GM12864 (cell line): ENCODE measurements around the gene EEF1A2.

Experiments
- DNase-seq: peaks from one replicate; pipeline ENCODE4 v3.0.0-alpha.2; 2011; ENCODE audit warnings: low read depth
- H3K4me3 ChIP-seq: 2 replicates; pipeline ENCODE4 v1.5.1; 2011; ENCODE audit warnings: mild to moderate bottlenecking, low read depth, low read length, control low read depth
- TF ChIP-seq, protein P1 (sequence below): IDR thresholded peaks from 2 replicates; pipeline ENCODE4 v1.5.1; 2011; ENCODE audit warnings: low read depth, mild to moderate bottlenecking, moderate library complexity, low read length, control low read depth, inconsistent platforms; ENCODE audit errors: missing control alignments

Gene EEF1A2

DNA sequence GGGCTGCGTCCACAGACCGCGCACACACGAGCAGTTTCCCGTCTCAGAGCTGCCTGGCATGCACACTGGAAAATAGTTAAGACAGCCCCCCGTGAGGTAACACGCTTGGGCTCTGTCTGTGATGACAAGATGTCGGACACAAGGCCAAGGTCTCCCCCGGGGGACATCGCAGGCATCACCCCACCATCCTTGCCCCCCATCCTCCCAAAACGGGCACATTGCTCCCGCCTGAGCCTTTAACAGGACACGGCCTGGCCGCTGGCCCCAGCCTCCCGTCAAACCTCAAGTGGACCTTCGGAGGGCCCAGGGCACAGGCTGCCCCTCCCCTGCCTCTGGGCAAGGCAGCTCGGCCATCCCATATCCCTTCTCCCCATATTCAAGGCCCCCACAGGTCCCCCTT lies 32.0 kb downstream of the EEF1A2 start:
- TF ChIP-seq, protein P1, sequence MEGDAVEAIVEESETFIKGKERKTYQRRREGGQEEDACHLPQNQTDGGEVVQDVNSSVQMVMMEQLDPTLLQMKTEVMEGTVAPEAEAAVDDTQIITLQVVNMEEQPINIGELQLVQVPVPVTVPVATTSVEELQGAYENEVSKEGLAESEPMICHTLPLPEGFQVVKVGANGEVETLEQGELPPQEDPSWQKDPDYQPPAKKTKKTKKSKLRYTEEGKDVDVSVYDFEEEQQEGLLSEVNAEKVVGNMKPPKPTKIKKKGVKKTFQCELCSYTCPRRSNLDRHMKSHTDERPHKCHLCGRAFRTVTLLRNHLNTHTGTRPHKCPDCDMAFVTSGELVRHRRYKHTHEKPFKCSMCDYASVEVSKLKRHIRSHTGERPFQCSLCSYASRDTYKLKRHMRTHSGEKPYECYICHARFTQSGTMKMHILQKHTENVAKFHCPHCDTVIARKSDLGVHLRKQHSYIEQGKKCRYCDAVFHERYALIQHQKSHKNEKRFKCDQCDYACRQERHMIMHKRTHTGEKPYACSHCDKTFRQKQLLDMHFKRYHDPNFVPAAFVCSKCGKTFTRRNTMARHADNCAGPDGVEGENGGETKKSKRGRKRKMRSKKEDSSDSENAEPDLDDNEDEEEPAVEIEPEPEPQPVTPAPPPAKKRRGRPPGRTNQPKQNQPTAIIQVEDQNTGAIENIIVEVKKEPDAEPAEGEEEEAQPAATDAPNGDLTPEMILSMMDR, result no peak
- H3K4me3 ChIP-seq, result no peak overlapping the region
- no peak for DNase-seq

DNA sequence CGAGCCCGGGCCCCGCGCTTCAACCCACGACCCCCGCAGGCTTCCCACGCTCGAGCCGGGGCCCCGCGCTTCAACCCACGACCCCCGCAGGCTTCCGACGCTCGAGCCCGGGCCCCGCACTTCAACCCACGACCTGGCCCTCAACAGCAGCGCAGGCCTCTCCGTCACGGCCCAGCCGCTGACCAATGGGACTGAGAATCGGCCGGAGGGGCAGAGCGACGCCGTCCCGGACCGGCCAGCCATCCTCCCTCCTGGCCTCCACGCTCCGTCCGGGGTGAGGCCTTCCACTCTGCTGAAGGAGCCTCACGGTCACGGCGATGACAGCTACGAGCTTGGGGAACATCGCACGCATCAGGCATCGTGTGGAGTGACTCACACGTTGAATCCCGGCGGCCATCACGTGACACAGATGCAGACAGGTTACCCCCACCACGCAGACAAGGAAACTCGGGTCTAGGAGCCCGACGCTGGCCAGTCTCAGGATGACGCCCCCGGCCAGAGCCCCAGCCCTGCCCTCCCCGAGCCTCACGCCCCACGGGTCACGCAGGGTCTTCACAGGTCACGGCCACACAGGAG lies 32.5 kb downstream of the EEF1A2 start:
- DNase-seq, result no peak
- TF ChIP-seq, protein P1, result no peak

DNA sequence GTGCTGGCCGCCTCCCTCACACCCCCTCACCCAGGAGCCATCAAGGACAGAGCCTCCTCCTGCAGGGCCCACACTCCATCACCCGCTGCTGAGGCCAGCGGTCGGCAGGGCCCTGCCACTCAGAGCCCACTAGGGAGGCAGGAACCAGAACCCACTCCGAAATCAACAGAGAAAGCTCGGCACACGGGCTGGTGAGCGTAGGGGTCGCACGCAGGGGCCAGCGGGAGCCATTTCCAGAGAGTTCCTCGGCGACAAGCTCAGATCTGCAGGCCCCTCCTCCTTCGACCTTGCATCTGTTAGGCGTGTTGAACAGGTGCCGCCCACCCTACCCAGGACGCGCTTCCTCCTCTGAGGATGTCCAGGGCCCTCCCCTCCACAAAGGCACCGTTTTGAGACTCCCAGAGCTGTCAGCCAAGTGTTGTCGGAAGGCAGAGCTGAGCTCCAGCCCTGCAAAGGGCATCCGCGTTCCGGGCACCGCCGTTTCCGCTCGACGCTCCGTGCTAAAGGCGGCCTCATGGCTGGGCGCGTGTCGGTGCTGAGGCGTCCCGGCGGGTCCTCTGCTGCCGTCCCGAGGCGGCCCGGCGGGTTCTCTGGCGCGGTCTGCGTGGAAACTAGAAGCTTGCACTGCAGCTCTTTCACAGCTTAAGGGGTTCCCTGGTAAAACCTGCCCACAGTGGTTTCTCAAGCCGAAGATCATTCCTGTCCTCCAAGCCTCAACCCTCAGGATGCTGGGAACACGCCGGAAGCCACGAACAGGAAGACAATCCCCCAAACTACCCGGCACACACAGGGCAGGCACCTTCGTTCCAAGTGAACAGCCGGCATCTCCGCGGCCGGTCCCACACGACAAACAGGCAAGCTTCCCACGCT lies 33.3 kb downstream of the EEF1A2 start:
- no peak for DNase-seq
- TF ChIP-seq, protein P1, result no peak
- no peak overlapping the region for H3K4me3 ChIP-seq

More for the DNA sequence above, 32.5 kb downstream of the EEF1A2 start:
- H3K4me3 ChIP-seq, result no peak overlapping the region

DNA sequence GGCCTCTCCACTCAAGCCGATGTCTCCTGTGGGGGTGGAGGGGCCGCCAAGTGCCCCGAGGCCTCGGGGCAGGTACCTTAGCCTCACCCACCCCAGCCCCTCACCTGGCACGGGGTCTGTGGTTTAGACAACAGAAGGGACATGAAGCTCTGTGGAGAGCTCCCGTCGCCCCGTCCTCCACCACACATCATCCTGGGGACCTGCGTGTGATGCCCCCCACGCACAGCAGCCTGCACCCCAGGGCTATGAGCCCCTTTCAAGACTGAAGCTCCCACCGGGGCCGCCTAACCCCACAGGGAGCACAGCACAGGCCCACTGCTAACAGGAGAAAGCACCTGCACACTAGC lies 34.6 kb downstream of the EEF1A2 start:
- TF ChIP-seq, protein P1, result no peak
- H3K4me3 ChIP-seq, result no peak overlapping the region
- no peak for DNase-seq

DNA sequence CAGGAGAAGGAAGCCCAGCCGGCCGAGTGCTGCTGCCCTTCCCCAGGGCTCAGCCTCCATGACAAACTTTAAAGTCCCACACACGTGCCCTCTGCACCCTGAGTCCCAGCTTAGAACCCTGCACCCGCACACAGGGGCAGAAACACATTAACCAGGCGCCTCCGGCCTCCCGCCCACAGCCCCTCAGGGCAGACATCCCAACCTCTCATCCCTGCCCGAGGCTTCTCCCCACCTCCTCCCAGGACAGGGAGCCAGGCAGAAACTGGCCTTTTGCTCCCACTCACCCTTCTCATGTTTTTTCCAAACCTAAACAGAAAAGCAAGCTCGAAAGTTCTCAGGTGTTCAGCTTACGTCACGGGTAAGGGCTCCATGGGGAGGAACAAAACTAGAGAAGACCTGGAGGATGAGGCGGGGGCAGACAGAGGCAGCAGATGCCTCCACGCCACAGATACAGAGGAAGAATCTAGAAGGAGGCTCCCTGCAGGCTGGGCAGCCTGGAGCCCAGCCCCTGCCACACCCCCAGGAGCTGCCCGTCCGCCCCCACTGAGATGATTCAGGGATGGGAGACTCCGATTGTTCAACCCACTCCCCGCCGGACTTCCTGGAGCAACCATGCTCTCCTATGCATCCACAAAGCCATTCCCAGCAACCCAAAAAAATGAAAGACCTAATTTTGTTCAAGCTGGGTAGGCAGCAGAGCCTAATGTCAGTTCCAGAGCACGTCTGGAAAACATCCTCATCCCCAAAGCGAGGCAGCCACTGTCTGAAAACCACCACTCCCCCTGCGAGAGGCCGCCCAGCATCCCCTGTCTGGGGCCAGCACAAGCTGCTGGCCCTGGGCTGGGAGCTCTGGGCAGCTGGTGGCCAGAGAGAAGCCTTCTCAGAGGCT lies 35.2 kb downstream of the EEF1A2 start:
- no peak for DNase-seq
- TF ChIP-seq, protein P1, result no peak
- H3K4me3 ChIP-seq, result no peak overlapping the region

DNA sequence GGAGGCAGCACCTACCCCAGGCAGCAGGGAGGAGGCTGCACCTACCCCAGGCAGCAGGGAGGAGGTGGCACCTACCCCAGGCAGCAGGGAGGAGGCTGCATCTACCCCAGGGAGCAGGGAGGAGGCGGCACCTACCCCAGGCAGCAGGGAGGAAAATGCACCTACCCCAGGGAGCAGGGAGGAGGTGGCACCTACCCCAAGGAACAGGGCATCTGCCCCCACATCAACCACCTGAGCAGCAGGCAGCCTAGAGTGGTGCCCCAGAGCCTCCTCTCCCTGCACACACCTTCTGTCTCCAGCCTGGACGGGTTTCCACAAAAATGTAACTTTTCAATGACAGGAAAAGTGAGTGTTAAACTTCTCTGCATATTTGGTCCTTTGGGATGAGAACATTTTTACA lies 36.6 kb downstream of the EEF1A2 start:
- no peak overlapping the region for H3K4me3 ChIP-seq
- TF ChIP-seq, protein P1, result no peak
- no peak for DNase-seq
